Measurements from ENCODE around the gene SERINC3.
A peak's percentile ranks its signal among the peaks of the same experiment; 100 is the strongest.
"Not testable (repeated sequence)": the region's sequence is repeated elsewhere in the genome, so short reads cannot be mapped to it uniquely, and the experiment has no call there.

The SERINC3 gene

GRCh38 chr20:44521484-44522481 is at the start of gene SERINC3:
TSS of gene SERINC3 (minus strand) at chr20:44522070. CDS start at chr20:44521951, 119 bp downstream.
- peak; percentile 94 for DNase-seq (ENCODE audit: low spot score)

GRCh38 chr20:44571362-44571988 is 49.6 kb upstream of the SERINC3 start:
- DNase-seq (ENCODE audit: low spot score), result no peak

GRCh38 chr20:44570367-44570766 is 48.5 kb upstream of the SERINC3 start:
- DNase-seq (ENCODE audit: low spot score), result no peak

GRCh38 chr20:44566811-44567210 is 44.9 kb upstream of the SERINC3 start:
- no peak for DNase-seq (ENCODE audit: low spot score)

- no peak for DNase-seq (ENCODE audit: low spot score)
Observed at GRCh38 chr20:44566018-44566417, 44.1 kb upstream of the SERINC3 start.

- DNase-seq (ENCODE audit: low spot score), result no peak
Observed at GRCh38 chr20:44561876-44562275, 40.0 kb upstream of the SERINC3 start.

- not testable (repeated sequence) for DNase-seq (ENCODE audit: low spot score)
Observed at GRCh38 chr20:44560818-44561217, 38.9 kb upstream of the SERINC3 start.

- no peak for DNase-seq (ENCODE audit: low spot score)
Observed at GRCh38 chr20:44560229-44560628, 38.4 kb upstream of the SERINC3 start.

- no peak for DNase-seq (ENCODE audit: low spot score)
Observed at GRCh38 chr20:44559302-44559701, 37.4 kb upstream of the SERINC3 start.

- DNase-seq (ENCODE audit: low spot score), result no peak
Observed at GRCh38 chr20:44552950-44553908, 31.4 kb upstream of the SERINC3 start.

GRCh38 chr20:44552568-44552949 is 30.7 kb upstream of the SERINC3 start:
- DNase-seq (ENCODE audit: low spot score), result no peak

- DNase-seq (ENCODE audit: low spot score), result no peak
Observed at GRCh38 chr20:44552050-44552449, 30.2 kb upstream of the SERINC3 start.

- no peak for DNase-seq (ENCODE audit: low spot score)
Observed at GRCh38 chr20:44549123-44549522, 27.3 kb upstream of the SERINC3 start.

GRCh38 chr20:44547419-44547818 is 25.5 kb upstream of the SERINC3 start:
- no peak for DNase-seq (ENCODE audit: low spot score)

- no peak for DNase-seq (ENCODE audit: low spot score)
Observed at GRCh38 chr20:44544263-44544662, 22.4 kb upstream of the SERINC3 start.

- no peak for DNase-seq (ENCODE audit: low spot score)
Observed at GRCh38 chr20:44543358-44543757, 21.5 kb upstream of the SERINC3 start.

- DNase-seq (ENCODE audit: low spot score), result no peak
Observed at GRCh38 chr20:44542890-44543289, 21.0 kb upstream of the SERINC3 start.

- DNase-seq (ENCODE audit: low spot score), result no peak
Observed at GRCh38 chr20:44541992-44542391, 20.1 kb upstream of the SERINC3 start.

GRCh38 chr20:44540834-44541233 is 19.0 kb upstream of the SERINC3 start:
- no peak for DNase-seq (ENCODE audit: low spot score)

GRCh38 chr20:44537993-44538392 is 16.1 kb upstream of the SERINC3 start:
- DNase-seq (ENCODE audit: low spot score), result no peak

- no peak for DNase-seq (ENCODE audit: low spot score)
Observed at GRCh38 chr20:44536175-44536574, 14.3 kb upstream of the SERINC3 start.

- DNase-seq (ENCODE audit: low spot score), result no peak
Observed at GRCh38 chr20:44533928-44534327, 12.1 kb upstream of the SERINC3 start.

Measured in HuH-7.5 (cell line).